NB4 (cell line): ENCODE data around the gene SAA1.

ENCODE experiments used
- CTCF ChIP-seq: IDR thresholded peaks from one replicate; pipeline ENCODE4 v1.5.1; 2012; ENCODE audit warnings: low read depth, low read length
- MYC ChIP-seq: IDR thresholded peaks from 2 replicates; pipeline ENCODE4 v1.6.1; 2011; ENCODE audit warnings: low read depth, low read length
- POLR2A ChIP-seq: IDR thresholded peaks from 2 replicates; pipeline ENCODE4 v1.6.1; 2011; ENCODE audit warnings: mild to moderate bottlenecking; ENCODE audit not compliant: insufficient read length; ENCODE audit errors: extremely low read depth
- TF ChIP-seq, protein P1 (sequence below): IDR thresholded peaks from 2 replicates; pipeline ENCODE4 v1.6.1; 2011; ENCODE audit warnings: low read depth, low read length

GRCh38 chr11:18229501-18229900, 36.6 kb upstream of the SAA1 start:
- TF ChIP-seq CTCF (no peak), POLR2A (no peak), MYC (no peak)
- TF ChIP-seq, protein P1, sequence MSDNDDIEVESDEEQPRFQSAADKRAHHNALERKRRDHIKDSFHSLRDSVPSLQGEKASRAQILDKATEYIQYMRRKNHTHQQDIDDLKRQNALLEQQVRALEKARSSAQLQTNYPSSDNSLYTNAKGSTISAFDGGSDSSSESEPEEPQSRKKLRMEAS: no peak
